ENCODE results near the gene TMPRSS11F.

GRCh38 chr4:68082758-68083157, 46.9 kb downstream of the TMPRSS11F start:
- no peak for TF ChIP-seq CTCF (IDR thresholded peaks at IDR 0.05; ENCODE audit: poor library complexity, severe bottlenecking)
- no peak for TF ChIP-seq EZH2 (IDR thresholded peaks at IDR 0.05; ENCODE audit: borderline replicate concordance, insufficient read depth, low read length, poor library complexity, severe bottlenecking)
- TF ChIP-seq POLR2AphosphoS5 (IDR thresholded peaks at IDR 0.05), result no peak
- no peak for TF ChIP-seq MXI1 (conservative IDR thresholded peaks at IDR 0.05; ENCODE audit: poor library complexity, severe bottlenecking)
- TF ChIP-seq TAF1 (IDR thresholded peaks at IDR 0.05; ENCODE audit: low read depth), result no peak
- no peak for TF ChIP-seq REST (IDR thresholded peaks at IDR 0.05; ENCODE audit: borderline replicate concordance)

All from neural cell (in vitro differentiated cells).